Astrocyte of the spinal cord (primary cell): Measurements from ENCODE around the gene TRPC4AP.

Source experiments
- DNase-seq: peaks from one replicate; pipeline ENCODE4 v3.0.0; 2011; ENCODE audit warnings: low read depth, low spot score
- H3K4me3 ChIP-seq: 2 replicates; pipeline ENCODE4 v1.5.1; 2011; ENCODE audit warnings: low read depth, mild to moderate bottlenecking, low read length, moderate library complexity
- CTCF ChIP-seq: IDR thresholded peaks from 2 replicates; pipeline ENCODE4 v1.5.1; 2012; ENCODE audit warnings: low read depth, mild to moderate bottlenecking, low read length, inconsistent platforms
- in situ Hi-C: cut with HindIII; loops from 2 replicates; pipeline ENCODE4 v1.10.0; 2017; ENCODE audit warnings: low sequenced_read_pairs

TRPC4AP gene

GRCh38 chr20:35000922-35001595, 91.5 kb downstream of the TRPC4AP start:
- in situ Hi-C loops, result no loop called here
- DNase-seq, result no peak
- H3K4me3 ChIP-seq, result no peak overlapping the region
- TF ChIP-seq CTCF, result no peak

- no peak for DNase-seq
- H3K4me3 ChIP-seq, result no peak overlapping the region
- TF ChIP-seq CTCF, result no peak
- in situ Hi-C loops, result no loop called here
Measured at GRCh38 chr20:35000311-35000921, 92.2 kb downstream of the TRPC4AP start.

GRCh38 chr20:34999782-35000181, 92.8 kb downstream of the TRPC4AP start:
- in situ Hi-C loops, result no loop called here

DNA sequence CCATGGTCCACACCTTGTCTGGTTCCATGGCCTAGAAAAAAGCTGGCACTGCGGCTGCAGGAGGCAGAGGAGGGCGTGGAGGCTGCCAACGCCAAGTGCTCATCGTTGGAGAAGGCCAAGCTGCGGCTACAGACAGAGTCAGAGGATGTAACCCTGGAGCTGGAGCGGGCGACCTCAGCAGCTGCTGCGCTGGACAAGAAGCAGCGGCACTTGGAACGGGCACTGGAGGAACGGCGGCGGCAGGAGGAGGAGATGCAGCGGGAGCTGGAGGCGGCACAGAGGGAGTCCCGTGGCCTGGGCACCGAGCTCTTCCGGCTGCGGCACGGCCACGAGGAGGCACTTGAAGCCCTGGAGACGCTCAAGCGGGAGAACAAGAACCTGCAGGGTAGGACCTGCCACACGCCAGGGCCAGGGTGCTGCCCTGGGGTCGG, 93.6 kb downstream of the TRPC4AP start:
- no peak for DNase-seq
- H3K4me3 ChIP-seq, result no peak overlapping the region
- no peak for TF ChIP-seq CTCF
- in situ Hi-C loops, result no loop called here

More at GRCh38 chr20:34999782-35000181, 92.8 kb downstream of the TRPC4AP start:
- no peak for TF ChIP-seq CTCF
- no peak for DNase-seq
- no peak overlapping the region for H3K4me3 ChIP-seq

DNA sequence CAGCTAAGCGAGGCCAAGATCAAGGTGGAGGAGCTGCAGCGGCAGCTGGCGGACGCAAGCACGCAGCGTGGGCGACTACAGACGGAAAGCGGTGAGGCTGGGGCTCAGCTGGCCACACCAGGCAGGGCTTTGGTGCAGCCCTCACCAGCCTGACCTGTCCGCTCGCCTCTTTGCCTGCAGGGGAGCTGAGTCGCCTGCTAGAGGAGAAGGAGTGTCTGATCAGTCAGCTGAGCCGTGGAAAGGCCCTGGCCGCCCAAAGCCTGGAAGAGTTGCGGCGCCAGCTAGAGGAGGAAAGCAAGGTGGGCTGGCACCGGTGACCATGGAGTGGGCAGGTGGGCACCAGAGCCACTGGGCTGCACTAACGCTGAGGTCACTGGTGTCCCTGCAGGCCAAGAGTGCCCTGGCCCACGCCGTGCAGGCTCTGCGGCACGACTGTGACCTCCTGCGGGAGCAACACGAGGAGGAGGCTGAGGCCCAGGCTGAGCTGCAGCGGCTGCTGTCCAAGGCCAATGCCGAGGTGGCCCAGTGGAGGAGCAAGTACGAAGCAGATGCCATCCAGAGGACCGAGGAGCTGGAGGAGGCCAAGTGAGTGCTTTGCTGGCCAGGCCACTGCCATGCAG, 94.2 kb downstream of the TRPC4AP start:
- in situ Hi-C loops, result no loop called here
- no peak for DNase-seq
- no peak overlapping the region for H3K4me3 ChIP-seq
- TF ChIP-seq CTCF, result no peak

- H3K4me3 ChIP-seq, result no peak overlapping the region
- in situ Hi-C loops, result no loop called here
- DNase-seq, result no peak
- no peak for TF ChIP-seq CTCF
Measured at GRCh38 chr20:34997774-34998173, 94.8 kb downstream of the TRPC4AP start.
